Esophagus squamous epithelium (tissue), 5 donors: ENCODE data around the gene CXCL3. TPM values are rescaled to one million over a fixed set of nuclear protein-coding genes. Genes with fewer than 3 reads are reported as not detected.

Experiments
- DNase-seq: peaks from one replicate; lab custom pipeline; 2025; lab: John Stamatoyannopoulos, UW
- H3K27ac ChIP-seq, 4 donors: fragments of 200-600 bp; sonication (generic); one replicate each; pipeline ENCODE4 v1.5.1; 2016 to 2019; ENCODE audit warnings: mild to moderate bottlenecking in 1 of 4
- H3K27me3 ChIP-seq, 4 donors: fragments of 200-600 bp; sonication (generic); 1 replicate in 3 of 4; 2 replicates in 1 of 4; pipeline versions ENCODE4 v1.5.1 to v1.6.0; 2017 to 2021; ENCODE audit warnings: antibody characterized with exemption in 1 of 4
- H3K36me3 ChIP-seq, 3 donors: fragments of 200-600 bp; sonication (generic); one replicate each; pipeline ENCODE4 v1.5.1; 2016 to 2019
- H3K4me1 ChIP-seq, 3 donors: fragments of 200-600 bp; sonication (generic); one replicate each; pipeline ENCODE4 v1.5.1; 2017 to 2019
- H3K4me3 ChIP-seq, 4 donors: fragments of 200-600 bp; sonication (generic); 1 replicate in 3 of 4; 2 replicates in 1 of 4; pipeline ENCODE4 v1.5.1; 2016 to 2019; ENCODE audit warnings: mild to moderate bottlenecking in 2 of 4, moderate library complexity in 1 of 4
- H3K9me3 ChIP-seq, 3 donors: fragments of 200-600 bp; sonication (generic); one replicate each; pipeline ENCODE4 v1.5.1; 2016 to 2019
- POLR2A ChIP-seq, 4 donors: fragments of 450-650 bp; IDR thresholded peaks; one replicate each; pipeline ENCODE4 v1.6.1; 2017; ENCODE audit warnings: antibody characterized with exemption in 4 of 4, mild to moderate bottlenecking in 4 of 4, moderate library complexity in 3 of 4
- WGBS, 2 donors: methylation state at CpG; one replicate each; pipeline ENCODE4 v1.1.5; 2018; 5-methylcytosine and 5-hydroxymethylcytosine counted together
- intact Hi-C: fragments of 100-400 bp; cut with DNase I; formaldehyde crosslinking; loops from one replicate; pipeline ENCODE4 v1.15.0; 2022
- total RNA-seq, 4 donors: library from RNA; depleted of rRNA; stranded (reverse); fragments of >200 nt; gene quantifications; one replicate each; pipeline ENCODE4 v1.1.0, GENCODE V29; 2016
- TF ChIP-seq, protein P1 (sequence below), 6 experiments: fragments of 450-650 bp in 4 of 6; fragments of 200-600 bp in 2 of 6; sonication (generic) in 2 of 6; IDR thresholded peaks; one replicate each; pipeline ENCODE4 v1.5.1; 2016 to 2019; ENCODE audit warnings: antibody characterized with exemption in 6 of 6, mild to moderate bottlenecking in 4 of 6, moderate library complexity in 4 of 6
- donor health status: DM: yes; HTN: yes; CAD: no.

The CXCL3 gene
- total RNA-seq: 1 to 10 TPM in 1 of 4 donors, not detected in 3; 3.2 TPM

GRCh38 chr4:74038425-74039314 lies at the start of gene CXCL3:
CXCL3 (minus strand) TSS chr4:74038689; CDS start chr4:74038611, 78 bp downstream.
- H3K27ac ChIP-seq: peak within 1 kb of the TSS; percentile 13 to 63 (median 58)
- peaks cover 0 to 11% (median 0%) of the 10 kb centered on the region in 4 donors for H3K27me3 ChIP-seq
- peak within 1 kb of the TSS; percentile 47 to 79 (median 62) for H3K4me3 ChIP-seq
- peaks cover 0 to 24% (median 4%) of the 10 kb centered on the region in 3 donors for H3K4me1 ChIP-seq
- TF ChIP-seq, protein P1, sequence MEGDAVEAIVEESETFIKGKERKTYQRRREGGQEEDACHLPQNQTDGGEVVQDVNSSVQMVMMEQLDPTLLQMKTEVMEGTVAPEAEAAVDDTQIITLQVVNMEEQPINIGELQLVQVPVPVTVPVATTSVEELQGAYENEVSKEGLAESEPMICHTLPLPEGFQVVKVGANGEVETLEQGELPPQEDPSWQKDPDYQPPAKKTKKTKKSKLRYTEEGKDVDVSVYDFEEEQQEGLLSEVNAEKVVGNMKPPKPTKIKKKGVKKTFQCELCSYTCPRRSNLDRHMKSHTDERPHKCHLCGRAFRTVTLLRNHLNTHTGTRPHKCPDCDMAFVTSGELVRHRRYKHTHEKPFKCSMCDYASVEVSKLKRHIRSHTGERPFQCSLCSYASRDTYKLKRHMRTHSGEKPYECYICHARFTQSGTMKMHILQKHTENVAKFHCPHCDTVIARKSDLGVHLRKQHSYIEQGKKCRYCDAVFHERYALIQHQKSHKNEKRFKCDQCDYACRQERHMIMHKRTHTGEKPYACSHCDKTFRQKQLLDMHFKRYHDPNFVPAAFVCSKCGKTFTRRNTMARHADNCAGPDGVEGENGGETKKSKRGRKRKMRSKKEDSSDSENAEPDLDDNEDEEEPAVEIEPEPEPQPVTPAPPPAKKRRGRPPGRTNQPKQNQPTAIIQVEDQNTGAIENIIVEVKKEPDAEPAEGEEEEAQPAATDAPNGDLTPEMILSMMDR (IDR thresholded peaks at IDR 0.05): peak; percentile 13 to 62 (median 41)
- peak in 1 of 4 donors; percentile 20 for TF ChIP-seq POLR2A (IDR thresholded peaks at IDR 0.05)
- no peak for DNase-seq
- 0% methylated on average over 21 to 23 of the region's 64 CpGs for WGBS, 2 donors
- H3K36me3 ChIP-seq: no peaks in the 10 kb centered on the region
- intact Hi-C loops: no loop called here
- H3K9me3 ChIP-seq: no peaks in the 10 kb centered on the region

- Histone ChIP-seq H3K4me3 (no peak overlapping the region), H3K9me3 (no peaks in the 10 kb centered on the region), H3K27me3 (no peaks in the 10 kb centered on the region), H3K27ac (no peak overlapping the region), H3K36me3 (no peaks in the 10 kb centered on the region), H3K4me1 (no peaks in the 10 kb centered on the region)
- no peak for DNase-seq
- no peak for TF ChIP-seq POLR2A (IDR thresholded peaks at IDR 0.05)
- TF ChIP-seq, protein P1 (IDR thresholded peaks at IDR 0.05): no peak
- intact Hi-C loops: no loop called here
Measured at GRCh38 chr4:74087481-74087880, 49.0 kb upstream of the CXCL3 start.

- intact Hi-C loops: no loop called here
- WGBS, 2 donors: 63 to 74% methylated on average over 4 of the region's 4 CpGs
- DNase-seq: no peak
- Histone ChIP-seq H3K9me3 (no peaks in the 10 kb centered on the region), H3K4me3 (no peak overlapping the region), H3K36me3 (no peaks in the 10 kb centered on the region), H3K27me3 (no peaks in the 10 kb centered on the region), H3K4me1 (no peaks in the 10 kb centered on the region), H3K27ac (no peak overlapping the region)
- TF ChIP-seq, protein P1 (IDR thresholded peaks at IDR 0.05): no peak
- TF ChIP-seq POLR2A (IDR thresholded peaks at IDR 0.05): no peak
Measured at GRCh38 chr4:74085669-74086068, 47.2 kb upstream of the CXCL3 start.

DNA sequence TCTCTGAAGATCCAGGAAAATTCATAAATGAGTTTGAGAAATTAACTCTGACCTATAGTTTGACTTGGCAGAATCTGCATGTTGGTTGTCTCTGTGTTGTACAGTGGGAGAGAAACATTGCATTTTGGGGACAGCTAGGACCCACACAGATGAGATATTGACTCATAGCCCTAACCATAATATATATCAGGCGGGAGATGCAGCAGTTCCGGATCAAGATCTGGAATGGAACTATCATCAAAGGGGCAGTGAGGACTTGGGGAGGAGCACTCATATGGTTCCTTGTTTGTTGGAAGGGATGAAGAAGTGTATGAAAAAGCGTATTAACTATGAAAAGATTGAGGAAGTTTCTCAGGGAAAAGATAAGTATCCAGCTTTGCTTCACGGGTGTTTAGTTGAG lies 46.5 kb upstream of the CXCL3 start:
- no peak for TF ChIP-seq POLR2A (IDR thresholded peaks at IDR 0.05)
- TF ChIP-seq, protein P1 (IDR thresholded peaks at IDR 0.05): no peak
- Histone ChIP-seq H3K27ac (no peak overlapping the region), H3K4me3 (no peak overlapping the region), H3K4me1 (no peaks in the 10 kb centered on the region), H3K27me3 (no peaks in the 10 kb centered on the region), H3K9me3 (no peaks in the 10 kb centered on the region), H3K36me3 (no peaks in the 10 kb centered on the region)
- DNase-seq: no peak
- intact Hi-C loops: no loop called here
- 79 to 83% methylated on average over 4 of the region's 4 CpGs for WGBS, 2 donors

DNA sequence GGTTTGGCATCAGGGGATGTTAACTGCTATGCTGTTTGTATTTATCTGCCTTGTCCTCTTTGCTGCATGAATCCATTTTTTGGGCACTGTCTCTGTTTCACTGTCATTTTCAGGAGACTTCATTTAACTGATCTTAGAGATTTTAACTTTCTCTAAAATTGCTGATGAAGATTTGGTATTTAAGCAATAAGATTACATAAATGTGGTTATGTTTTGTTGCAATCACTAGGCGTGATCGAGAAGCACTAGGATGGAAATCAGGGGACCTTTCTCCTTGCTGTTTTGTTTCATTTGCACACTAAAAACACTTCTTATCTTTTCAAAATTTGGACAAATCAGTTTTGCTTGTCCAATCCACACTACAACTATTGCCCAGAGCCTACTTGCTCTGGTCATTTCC lies 45.1 kb upstream of the CXCL3 start:
- Histone ChIP-seq H3K4me3 (no peak overlapping the region), H3K9me3 (no peaks in the 10 kb centered on the region), H3K27ac (peak overlapping the region in 1 of 4 donors; percentile 39), H3K27me3 (no peaks in the 10 kb centered on the region), H3K36me3 (no peaks in the 10 kb centered on the region), H3K4me1 (no peaks in the 10 kb centered on the region)
- TF ChIP-seq, protein P1 (IDR thresholded peaks at IDR 0.05): no peak
- TF ChIP-seq POLR2A (IDR thresholded peaks at IDR 0.05): no peak
- DNase-seq: no peak
- WGBS, 2 donors: 86 to 89% methylated on average over 2 of the region's 2 CpGs
- intact Hi-C loops: no loop called here
